Mesenchymal stem cell (in vitro differentiated cells and primary cell): ENCODE measurements around the gene COQ8A.
"Not testable (repeated sequence)": the region's sequence is repeated elsewhere in the genome, so short reads cannot be mapped to it uniquely, and the experiment has no call there.

Experiments
- DNase-seq: peaks from one replicate; pipeline ENCODE4 v3.0.0-alpha.2; 2013
- H2AFZ ChIP-seq: one replicate; pipeline ENCODE4 v1.6.1; 2013; ENCODE audit warnings: low read depth, mild to moderate bottlenecking, control low read depth, inconsistent platforms, low read length, moderate library complexity
- H2AK5ac ChIP-seq: 2 replicates; pipeline ENCODE4 v1.6.1; 2013; ENCODE audit warnings: low read length, moderate library complexity, mild to moderate bottlenecking, inconsistent platforms; ENCODE audit not compliant: severe bottlenecking
- H2BK120ac ChIP-seq: one replicate; pipeline ENCODE4 v1.6.1; 2013; ENCODE audit warnings: low read depth, mild to moderate bottlenecking, inconsistent platforms, low read length, moderate library complexity
- H2BK12ac ChIP-seq, 2 experiments: one replicate each; pipeline ENCODE4 v1.6.1; 2013; ENCODE audit warnings: inconsistent platforms in 2 of 2, low read length in 2 of 2, mild to moderate bottlenecking in 2 of 2, moderate library complexity in 2 of 2, control low read depth in 1 of 2
- H2BK15ac ChIP-seq: one replicate; pipeline ENCODE4 v1.6.1; 2013; ENCODE audit warnings: mild to moderate bottlenecking, low read depth, inconsistent platforms; ENCODE audit not compliant: poor library complexity, severe bottlenecking
- H2BK5ac ChIP-seq: 2 replicates; pipeline ENCODE4 v1.6.1; 2013; ENCODE audit warnings: low read depth, mild to moderate bottlenecking, low read length, control low read depth, inconsistent platforms; ENCODE audit not compliant: poor library complexity, severe bottlenecking
- H3K14ac ChIP-seq, 2 experiments: one replicate each; pipeline ENCODE4 v1.6.1; 2013; ENCODE audit warnings: inconsistent platforms in 2 of 2, low read length in 2 of 2, control low read depth in 1 of 2, mild to moderate bottlenecking in 1 of 2, moderate library complexity in 1 of 2
- H3K18ac ChIP-seq, 2 experiments: one replicate each; pipeline ENCODE4 v1.6.1; 2013; ENCODE audit warnings: inconsistent platforms in 2 of 2, low read length in 2 of 2, control low read depth in 1 of 2, low read depth in 1 of 2, mild to moderate bottlenecking in 1 of 2
- H3K23ac ChIP-seq, 2 experiments: one replicate each; pipeline ENCODE4 v1.6.1; 2013; ENCODE audit warnings: inconsistent platforms in 2 of 2, low read length in 2 of 2, mild to moderate bottlenecking in 2 of 2, moderate library complexity in 2 of 2, control low read depth in 1 of 2
- H3K27ac ChIP-seq: 2 replicates; pipeline ENCODE4 v1.5.1; 2013; ENCODE audit warnings: mild to moderate bottlenecking, moderate library complexity, low read length, control low read depth, inconsistent platforms; ENCODE audit not compliant: poor library complexity, severe bottlenecking
- H3K27me3 ChIP-seq, 2 experiments: 2 replicates each; pipeline versions ENCODE4 v1.6.1 to v1.7.0; 2013; ENCODE audit warnings: low read length in 2 of 2, mild to moderate bottlenecking in 2 of 2, moderate library complexity in 2 of 2, control low read depth in 1 of 2, inconsistent platforms in 1 of 2; ENCODE audit not compliant: control insufficient read depth in 1 of 2, insufficient read depth in 1 of 2
- H3K36me3 ChIP-seq, 2 experiments: 2 replicates each; pipeline versions ENCODE4 v1.6.1 to v1.7.0; 2013; ENCODE audit warnings: low read length in 2 of 2, control low read depth in 1 of 2, inconsistent platforms in 1 of 2, low read depth in 1 of 2, mild to moderate bottlenecking in 1 of 2; ENCODE audit not compliant: insufficient read depth in 2 of 2, control insufficient read depth in 1 of 2
- H3K4ac ChIP-seq, 2 experiments: one replicate each; pipeline ENCODE4 v1.6.1; 2013; ENCODE audit warnings: inconsistent platforms in 2 of 2, low read length in 2 of 2, mild to moderate bottlenecking in 2 of 2, moderate library complexity in 2 of 2, control low read depth in 1 of 2, low read depth in 1 of 2
- H3K4me1 ChIP-seq: 2 replicates; pipeline ENCODE4 v1.6.1; 2013; ENCODE audit warnings: low read depth, low read length, control low read depth; ENCODE audit not compliant: control insufficient read depth, insufficient read depth
- H3K4me2 ChIP-seq: 2 replicates; pipeline ENCODE4 v1.6.1; 2013; ENCODE audit warnings: low read length, mild to moderate bottlenecking, inconsistent platforms; ENCODE audit not compliant: poor library complexity, severe bottlenecking
- H3K4me3 ChIP-seq, 2 experiments: 2 replicates each; pipeline versions ENCODE4 v1.5.1 to v1.7.0; 2013; ENCODE audit warnings: low read length in 2 of 2, mild to moderate bottlenecking in 2 of 2, control low read depth in 1 of 2, low read depth in 1 of 2; ENCODE audit not compliant: insufficient read depth in 1 of 2
- H3K79me1 ChIP-seq: replicated peaks from 2 replicates; pipeline ENCODE4 v1.6.1; 2013; ENCODE audit warnings: mild to moderate bottlenecking, control low read depth, low read length, inconsistent platforms; ENCODE audit not compliant: poor library complexity, severe bottlenecking
- H3K9ac ChIP-seq: 2 replicates; pipeline ENCODE4 v1.7.0; 2013; ENCODE audit warnings: mild to moderate bottlenecking, low read length, moderate library complexity
- H3K9me3 ChIP-seq: 2 replicates; pipeline ENCODE4 v1.7.0; 2013; ENCODE audit warnings: mild to moderate bottlenecking, low read length; ENCODE audit not compliant: control insufficient read depth
- H4K8ac ChIP-seq: one replicate; pipeline ENCODE4 v1.6.1; 2013; ENCODE audit warnings: inconsistent platforms, mild to moderate bottlenecking, low read length, moderate library complexity
- H4K91ac ChIP-seq: one replicate; pipeline ENCODE4 v1.6.1; 2013; ENCODE audit warnings: mild to moderate bottlenecking, low read length, inconsistent platforms
- WGBS: methylation state at CpG from one replicate; pipeline ENCODE4 v1.1.7; 2013; ENCODE audit warnings: mixed read lengths; 5-methylcytosine and 5-hydroxymethylcytosine counted together

Gene COQ8A

DNA sequence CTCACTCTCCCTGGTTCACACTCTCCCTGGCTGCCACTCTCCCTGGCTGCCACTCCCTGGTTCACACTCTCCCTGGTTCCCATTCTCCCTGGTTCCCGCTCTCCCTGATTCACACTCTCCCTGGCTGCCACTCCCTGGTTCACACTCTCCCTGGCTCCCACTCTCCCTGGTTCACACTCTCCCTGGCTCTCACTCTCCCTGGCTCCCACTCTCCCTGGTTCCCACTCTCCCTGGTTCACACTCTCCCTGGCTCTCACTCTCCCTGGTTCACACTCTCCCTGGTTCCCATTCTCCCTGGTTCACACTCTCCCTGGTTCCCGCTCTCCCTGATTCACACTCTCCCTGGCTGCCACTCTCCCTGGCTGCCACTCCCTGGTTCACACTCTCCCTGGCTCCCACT, 15.8 kb downstream of the COQ8A start:
- whole genome bisulfite sequencing: 93% methylated on average over 2 of the region's 2 CpGs
- not testable (repeated sequence) for H3K18ac ChIP-seq, H2BK15ac ChIP-seq, H2AFZ ChIP-seq, H3K4me2 ChIP-seq, H3K4me1 ChIP-seq, H2BK12ac ChIP-seq, H3K9ac ChIP-seq, DNase-seq, H3K27ac ChIP-seq, H3K23ac ChIP-seq, H3K4ac ChIP-seq, H4K91ac ChIP-seq, H2BK5ac ChIP-seq, H3K27me3 ChIP-seq, H2AK5ac ChIP-seq, H3K9me3 ChIP-seq, H4K8ac ChIP-seq, H3K4me3 ChIP-seq, H2BK120ac ChIP-seq, H3K14ac ChIP-seq, H3K36me3 ChIP-seq
- H3K79me1 ChIP-seq: peaks cover 31% of the 10 kb centered on the region

DNA sequence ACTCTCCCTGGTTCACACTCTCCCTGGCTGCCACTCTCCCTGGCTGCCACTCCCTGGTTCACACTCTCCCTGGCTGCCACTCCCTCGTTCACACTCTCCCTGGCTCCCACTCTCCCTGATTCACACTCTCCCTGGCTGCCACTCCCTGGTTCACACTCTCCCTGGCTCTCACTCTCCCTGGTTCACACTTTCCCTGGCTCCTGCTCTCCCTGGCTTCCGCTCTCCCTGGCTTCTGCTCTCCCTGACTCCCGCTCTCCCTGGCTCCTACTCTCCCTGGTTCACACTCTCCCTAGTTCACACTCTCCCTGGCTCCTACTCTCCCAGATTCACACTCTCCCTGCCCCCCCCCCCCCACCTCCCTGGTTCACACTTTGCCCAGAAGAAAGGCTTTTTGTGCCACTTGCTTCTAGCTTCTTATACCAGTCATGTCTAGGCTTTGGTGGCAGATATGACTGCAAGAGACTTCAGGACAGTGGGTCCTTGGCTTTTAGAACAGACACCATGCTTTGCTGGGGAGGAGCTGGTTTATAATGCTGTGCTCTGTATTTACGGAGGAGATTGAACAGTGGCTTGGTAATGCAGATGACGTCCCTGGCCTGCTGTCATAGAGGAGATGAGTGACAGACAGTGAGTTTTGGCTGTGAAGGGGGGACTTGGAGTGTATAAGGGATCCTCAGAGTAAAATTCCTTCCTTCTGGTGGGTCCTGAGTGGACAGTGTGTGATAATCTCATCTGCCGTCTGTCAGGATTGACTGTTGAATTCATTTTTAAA, 17.0 kb downstream of the COQ8A start:
- no peak overlapping the region for H3K4me2 ChIP-seq
- no peak overlapping the region for H3K23ac ChIP-seq
- H4K91ac ChIP-seq: no peak overlapping the region
- no peaks in the 10 kb centered on the region for H3K4me1 ChIP-seq
- no peak overlapping the region for H2BK5ac ChIP-seq
- no peak for DNase-seq
- no peaks in the 10 kb centered on the region for H3K27me3 ChIP-seq
- no peak overlapping the region for H2BK15ac ChIP-seq
- no peak overlapping the region for H2AFZ ChIP-seq
- no peak overlapping the region for H2BK120ac ChIP-seq
- H4K8ac ChIP-seq: no peak overlapping the region
- peaks cover 33% of the 10 kb centered on the region for H3K79me1 ChIP-seq
- no peak overlapping the region for H2AK5ac ChIP-seq
- no peak overlapping the region for H3K9ac ChIP-seq
- H3K27ac ChIP-seq: no peak overlapping the region
- no peak overlapping the region for H3K14ac ChIP-seq
- H3K4me3 ChIP-seq: no peak overlapping the region
- H3K9me3 ChIP-seq: no peaks in the 10 kb centered on the region
- H3K18ac ChIP-seq: no peak overlapping the region
- H3K4ac ChIP-seq: no peak overlapping the region
- no peak overlapping the region for H2BK12ac ChIP-seq
- H3K36me3 ChIP-seq: peaks cover 0 to 3% of the 10 kb centered on the region in 2 experiments
- WGBS: 81% methylated on average over 5 of the region's 6 CpGs

DNA sequence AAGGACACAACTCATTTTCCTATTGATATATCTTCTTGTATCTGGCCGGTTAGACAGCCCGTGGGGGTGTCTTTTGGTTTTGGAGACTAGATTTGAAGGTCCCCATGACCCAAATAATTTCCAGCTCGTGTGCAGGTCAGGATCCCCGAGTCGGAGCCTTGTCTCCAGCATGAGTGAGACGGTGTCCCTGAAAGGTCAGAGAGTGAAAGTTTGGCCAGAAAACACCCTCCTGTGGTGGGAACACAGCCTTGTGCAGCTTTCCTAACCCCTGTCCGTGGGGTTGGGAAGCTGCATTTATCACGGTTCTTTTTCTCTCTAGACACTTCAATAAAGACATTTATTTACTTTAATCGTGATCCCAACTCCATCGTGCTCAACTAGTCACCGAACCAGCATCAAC, 17.6 kb downstream of the COQ8A start:
- no peaks in the 10 kb centered on the region for H3K9me3 ChIP-seq
- 91% methylated on average over 11 of the region's 11 CpGs for WGBS
- H2BK12ac ChIP-seq: no peak overlapping the region

DNA sequence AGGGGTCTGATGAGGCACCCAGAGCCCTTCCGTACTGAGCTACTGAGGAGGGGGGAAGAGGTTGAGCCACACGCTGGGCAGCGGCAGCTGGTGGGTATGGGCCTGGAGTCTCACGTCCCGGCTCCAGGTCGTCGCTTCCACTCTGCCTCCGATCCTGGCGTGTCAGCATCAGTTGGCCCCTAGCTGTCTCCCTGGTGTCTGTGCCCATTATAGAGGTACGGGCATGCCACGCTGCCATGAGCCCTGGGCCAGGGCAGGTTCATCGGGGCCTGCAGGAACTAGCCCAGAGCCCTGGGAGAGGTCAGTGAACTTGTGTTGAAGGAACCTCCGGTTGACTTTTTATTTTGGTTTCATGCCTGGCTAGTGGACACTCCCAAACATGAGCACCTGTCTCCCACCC, 18.2 kb downstream of the COQ8A start:
- Histone ChIP-seq H3K9ac (no peak overlapping the region), H3K4ac (no peak overlapping the region), H3K27me3 (no peaks in the 10 kb centered on the region), H3K79me1 (peaks cover 33% of the 10 kb centered on the region), H2AFZ (no peak overlapping the region), H2BK120ac (no peak overlapping the region), H3K4me1 (no peaks in the 10 kb centered on the region), H3K23ac (no peak overlapping the region), H4K91ac (no peak overlapping the region), H3K27ac (no peak overlapping the region), H2BK12ac (no peak overlapping the region), H3K4me2 (no peak overlapping the region), H3K36me3 (peaks cover 0 to 10% of the 10 kb centered on the region in 2 experiments), H3K14ac (no peak overlapping the region), H2BK5ac (no peak overlapping the region), H4K8ac (no peak overlapping the region), H2AK5ac (no peak overlapping the region), H3K9me3 (no peaks in the 10 kb centered on the region), H3K4me3 (no peak overlapping the region), H3K18ac (no peak overlapping the region), H2BK15ac (no peak overlapping the region)
- 91% methylated on average over 13 of the region's 13 CpGs for WGBS
- DNase-seq: no peak

More for the DNA sequence above, 17.6 kb downstream of the COQ8A start:
- no peak overlapping the region for H2AK5ac ChIP-seq
- H3K14ac ChIP-seq: no peak overlapping the region
- peaks cover 0 to 6% of the 10 kb centered on the region in 2 experiments for H3K36me3 ChIP-seq
- H2AFZ ChIP-seq: no peak overlapping the region
- H3K27me3 ChIP-seq: no peaks in the 10 kb centered on the region
- no peak overlapping the region for H3K9ac ChIP-seq
- no peak overlapping the region for H2BK5ac ChIP-seq
- no peak overlapping the region for H3K4me3 ChIP-seq
- H3K4ac ChIP-seq: no peak overlapping the region
- H3K18ac ChIP-seq: no peak overlapping the region
- H2BK120ac ChIP-seq: no peak overlapping the region
- H3K79me1 ChIP-seq: peaks cover 33% of the 10 kb centered on the region
- H4K8ac ChIP-seq: no peak overlapping the region
- H3K23ac ChIP-seq: no peak overlapping the region
- no peak overlapping the region for H3K4me2 ChIP-seq
- DNase-seq: no peak
- no peaks in the 10 kb centered on the region for H3K4me1 ChIP-seq
- H3K27ac ChIP-seq: no peak overlapping the region
- no peak overlapping the region for H4K91ac ChIP-seq
- H2BK15ac ChIP-seq: no peak overlapping the region
